Suprapubic skin (tissue), 4 donors: ENCODE data around the gene SS18L1.

ENCODE experiments used
- CTCF ChIP-seq, 2 donors: fragments of 200-600 bp in 1 of 2; fragments of 450-650 bp in 1 of 2; sonication (generic) in 1 of 2; IDR thresholded peaks; one replicate each; pipeline ENCODE4 v1.5.1; 2016 to 2019; ENCODE audit warnings: antibody characterized with exemption in 2 of 2, mild to moderate bottlenecking in 1 of 2, moderate library complexity in 1 of 2
- EP300 ChIP-seq: sonication (generic); formaldehyde crosslinking; IDR thresholded peaks from one replicate; pipeline ENCODE4 v1.6.1; 2017; ENCODE audit warnings: antibody characterized with exemption
- POLR2A ChIP-seq, 2 donors: fragments of 450-650 bp; IDR thresholded peaks; one replicate each; pipeline ENCODE4 v1.6.1; 2017; ENCODE audit warnings: antibody characterized with exemption in 2 of 2, mild to moderate bottlenecking in 2 of 2, moderate library complexity in 2 of 2
- POLR2AphosphoS5 ChIP-seq, 3 donors: sonication (generic); formaldehyde crosslinking; IDR thresholded peaks; one replicate each; pipeline ENCODE4 v1.6.1; 2017; ENCODE audit warnings: antibody characterized with exemption in 3 of 3

- TF ChIP-seq CTCF (IDR thresholded peaks at IDR 0.05): no peak
- TF ChIP-seq EP300: no peak
- no peak for TF ChIP-seq POLR2AphosphoS5 (IDR thresholded peaks at IDR 0.05)
- TF ChIP-seq POLR2A (IDR thresholded peaks at IDR 0.05): no peak
Measured at GRCh38 chr20:62117658-62118057, 25.9 kb upstream of the SS18L1 start.
